Neural cell (in vitro differentiated cells): Measurements from ENCODE around the gene DNM1L.

Experiments
- EP300 ChIP-seq: fragments of 450-650 bp; conservative IDR thresholded peaks from 2 replicates; pipeline ENCODE4 v1.6.1; 2014; ENCODE audit warnings: antibody characterized with exemption, mild to moderate bottlenecking, moderate library complexity; ENCODE audit not compliant: poor library complexity, severe bottlenecking
- POLR2AphosphoS5 ChIP-seq: IDR thresholded peaks from 2 replicates; pipeline ENCODE4 v1.6.1; 2012
- RAD21 ChIP-seq: fragments of 450-650 bp; conservative IDR thresholded peaks from 2 replicates; pipeline ENCODE4 v1.6.1; 2014; ENCODE audit warnings: antibody characterized with exemption, mild to moderate bottlenecking, moderate library complexity

DNA sequence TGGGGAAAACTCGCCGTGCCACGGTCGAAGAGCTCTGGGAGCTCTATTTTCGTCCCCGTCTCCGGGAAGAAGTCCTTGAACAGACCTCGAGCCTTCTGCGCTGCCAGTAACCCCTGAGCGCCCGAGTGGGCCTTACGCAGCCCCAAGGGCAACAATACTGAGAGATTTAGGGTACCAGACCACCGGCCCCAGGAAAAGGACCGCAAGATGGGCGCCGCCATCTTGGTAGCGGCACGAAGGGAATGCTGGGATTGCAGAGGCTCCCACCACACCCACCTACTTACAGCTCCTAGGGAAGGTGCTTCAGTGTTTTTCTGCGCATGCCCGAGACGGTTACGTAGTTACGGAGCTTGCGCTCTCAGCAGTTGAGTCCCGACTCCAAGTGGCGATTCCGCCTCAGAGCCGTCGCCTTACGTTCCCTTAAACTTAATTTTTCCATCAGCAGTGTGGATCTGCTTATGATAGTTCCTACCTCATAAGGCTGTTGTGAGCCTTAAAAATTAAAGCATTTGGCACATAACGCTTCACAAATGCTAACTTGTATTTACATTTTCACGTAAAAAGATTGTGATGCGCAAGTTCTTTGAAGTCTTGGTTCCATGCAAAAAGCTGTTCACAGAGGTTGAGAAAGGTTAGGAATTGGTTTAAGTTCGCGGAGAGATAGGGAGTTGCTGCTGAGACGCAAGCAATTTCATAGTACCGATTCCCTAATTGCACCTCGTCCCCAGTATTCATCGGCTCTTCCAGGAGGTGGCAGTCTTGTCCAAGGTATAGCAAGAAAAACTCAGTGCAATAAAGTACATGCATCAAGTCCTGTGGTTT lies 76.8 kb downstream of the DNM1L start, which contains the start of gene YARS2:
- TF ChIP-seq POLR2AphosphoS5 (peak; percentile 78), EP300 (peak; percentile 41), RAD21 (peak; percentile 98)
